Endothelial cell of umbilical vein (primary cell): Measurements from ENCODE around the gene LONP2.

Experiments used
- CTCF ChIP-seq, 2 donors: IDR thresholded peaks; 1 replicate in 1 of 2; 2 replicates in 1 of 2; pipeline ENCODE4 v1.5.1; 2011; ENCODE audit warnings: low read length in 2 of 2, mild to moderate bottlenecking in 2 of 2, moderate library complexity in 2 of 2, control low read depth in 1 of 2, inconsistent platforms in 1 of 2, low read depth in 1 of 2; ENCODE audit not compliant: insufficient read depth in 1 of 2; ENCODE audit errors: extremely low read depth in 1 of 2
- JUN ChIP-seq: IDR thresholded peaks from 2 replicates; pipeline ENCODE4 v1.6.1; 2011; ENCODE audit warnings: borderline replicate concordance, low read depth; ENCODE audit not compliant: insufficient read length, insufficient read depth
- MAX ChIP-seq: IDR thresholded peaks from 2 replicates; pipeline ENCODE4 v1.6.1; 2011; ENCODE audit not compliant: insufficient read depth, insufficient read length
- POLR2A ChIP-seq: IDR thresholded peaks from 2 replicates; pipeline ENCODE4 v1.6.1; 2012; ENCODE audit warnings: low read depth, mild to moderate bottlenecking, control low read depth, low read length

- TF ChIP-seq CTCF (IDR thresholded peaks at IDR 0.05; ENCODE audit: extremely low read depth in 1 of 2, insufficient read depth in 1 of 2, low read depth in 1 of 2, low read length in 2 of 2), result no peak
- no peak for TF ChIP-seq MAX
- no peak for TF ChIP-seq POLR2A
- TF ChIP-seq JUN, result no peak
These were observed 32.1 kb upstream of the LONP2 start for GRCh38 chr16:48212033-48212432.
